ENCODE measurements around the gene UTP4.
"Not testable (repeated sequence)": the region's sequence is repeated elsewhere in the genome, so short reads cannot be mapped to it uniquely, and the experiment has no call there.

UTP4 gene

GRCh38 chr16:69111216-69111875, 21.1 kb upstream of the UTP4 start:
- DNase-seq, result no peak

- no peak for DNase-seq
These were observed 20.6 kb upstream of the UTP4 start for GRCh38 chr16:69111876-69112230.

GRCh38 chr16:69112285-69113129, 19.9 kb upstream of the UTP4 start:
- peak; percentile 51 to 80 (median 62) for DNase-seq

- DNase-seq, result no peak
These were observed 19.2 kb upstream of the UTP4 start for GRCh38 chr16:69113216-69113615.

GRCh38 chr16:69114346-69114975, 18.0 kb upstream of the UTP4 start:
- no peak for DNase-seq

- no peak for DNase-seq
These were observed 17.5 kb upstream of the UTP4 start for GRCh38 chr16:69114976-69115355.

- no peak for DNase-seq
These were observed 17.1 kb upstream of the UTP4 start for GRCh38 chr16:69115361-69115760.

- DNase-seq, result no peak
These were observed 16.6 kb upstream of the UTP4 start for GRCh38 chr16:69115837-69116236.

- no peak for DNase-seq
These were observed 16.1 kb upstream of the UTP4 start for GRCh38 chr16:69116256-69116875.

- no peak for DNase-seq
These were observed 15.5 kb upstream of the UTP4 start for GRCh38 chr16:69116906-69117305.

GRCh38 chr16:69118468-69118867, 14.0 kb upstream of the UTP4 start:
- DNase-seq, result no peak

GRCh38 chr16:69118994-69119393, 13.5 kb upstream of the UTP4 start:
- no peak for DNase-seq

- no peak for DNase-seq
These were observed 12.9 kb upstream of the UTP4 start for GRCh38 chr16:69119536-69119935.

GRCh38 chr16:69120096-69120664, 12.3 kb upstream of the UTP4 start:
- no peak for DNase-seq

- peak; percentile 78 to 88 (median 86) for DNase-seq
These were observed 8.5 kb upstream of the UTP4 start for GRCh38 chr16:69123910-69124309.

- DNase-seq, result not testable (repeated sequence)
These were observed 8.0 kb upstream of the UTP4 start for GRCh38 chr16:69124406-69124805.

- DNase-seq, result not testable (repeated sequence)
These were observed 7.5 kb upstream of the UTP4 start for GRCh38 chr16:69124961-69125360.

- DNase-seq, result no peak
These were observed 6.2 kb upstream of the UTP4 start for GRCh38 chr16:69126221-69126620.

- DNase-seq, result not testable (repeated sequence)
These were observed 5.6 kb upstream of the UTP4 start for GRCh38 chr16:69126801-69127200.

GRCh38 chr16:69127966-69128510, 4.4 kb upstream of the UTP4 start:
- DNase-seq, result no peak

GRCh38 chr16:69130461-69130860, 2.0 kb upstream of the UTP4 start:
- DNase-seq, result no peak

- DNase-seq, result peak; percentile 50 to 70 (median 62)
These were observed 1.1 kb upstream of the UTP4 start for GRCh38 chr16:69131167-69131838.

All from suppressor macrophage treated with lipopolysaccharide for 1 hour (primary cell).